Inflammatory macrophage treated with lipopolysaccharide for 4 hours (primary cell): ENCODE results near the gene RRP36.

Experiments
- DNase-seq: peaks from one replicate; pipeline ENCODE4 v3.0.0-alpha.2; 2020

The RRP36 gene

GRCh38 chr6:43009124-43009523, 12.3 kb upstream of the RRP36 start:
- DNase-seq = peak; percentile 36

GRCh38 chr6:43011207-43011606, 10.2 kb upstream of the RRP36 start:
- no peak for DNase-seq

DNA sequence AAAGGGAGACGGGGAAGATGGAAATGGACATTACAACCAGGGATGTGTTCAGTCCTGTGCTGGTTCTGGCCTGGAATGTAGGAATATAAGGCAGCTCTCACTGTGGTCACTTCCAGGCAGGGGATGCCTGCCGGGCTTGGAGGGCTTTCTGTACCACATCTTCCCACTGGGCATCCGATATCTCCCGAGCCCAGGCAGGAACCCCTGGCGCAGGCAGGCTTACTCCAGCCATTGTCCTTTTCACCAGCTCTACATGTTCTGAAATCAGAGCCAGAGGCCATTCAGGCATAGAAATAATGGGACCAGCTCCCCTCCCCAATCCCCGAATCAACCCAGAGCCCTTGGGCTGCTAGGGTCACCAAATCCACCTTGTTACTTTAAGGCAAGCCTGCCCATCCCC, 9.1 kb upstream of the RRP36 start:
- no peak for DNase-seq

- peak; percentile 11 for DNase-seq
Measured at GRCh38 chr6:43013097-43013842, 8.2 kb upstream of the RRP36 start.

DNA sequence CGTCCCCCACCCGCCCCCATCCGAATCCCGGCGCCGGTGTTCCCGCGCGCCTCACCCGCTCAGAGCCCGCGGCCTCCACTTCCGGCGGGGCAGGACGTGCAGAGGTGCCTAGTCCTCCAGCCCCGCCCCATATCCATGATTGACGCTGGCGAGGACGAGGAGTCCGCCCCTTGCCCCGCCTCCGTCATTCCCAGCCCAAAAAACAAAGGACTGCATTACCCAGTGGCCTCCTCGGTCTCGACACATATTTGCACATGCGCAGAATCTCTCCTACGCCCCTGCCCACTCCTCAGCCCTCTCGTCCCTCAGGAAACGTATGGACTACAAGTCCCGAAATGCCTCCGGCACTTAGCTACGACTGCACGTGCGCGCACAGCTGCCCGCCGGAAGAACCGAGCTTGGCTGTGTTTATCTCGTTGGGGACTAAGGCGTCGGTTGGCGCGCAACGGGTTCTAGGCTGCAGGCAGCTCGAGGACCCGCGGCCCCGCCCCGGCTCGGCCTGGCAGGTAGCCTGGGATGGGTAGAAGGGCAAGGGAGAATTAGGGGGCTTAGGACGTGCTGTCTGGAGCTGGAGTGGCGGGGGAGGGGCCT, 7.5 kb upstream of the RRP36 start, which contains the start of the genes KLHDC3 and MEA1:
TSS of gene KLHDC3 (plus strand) at position 407 of the 591 bp plus-strand sequence. CDS start 2,944 bp downstream, outside the sequence.
TSS of gene MEA1 (minus strand) at position 104 of the 591 bp plus-strand sequence. CDS start 133 bp downstream, outside the sequence.
- peak; percentile 100 for DNase-seq

DNA sequence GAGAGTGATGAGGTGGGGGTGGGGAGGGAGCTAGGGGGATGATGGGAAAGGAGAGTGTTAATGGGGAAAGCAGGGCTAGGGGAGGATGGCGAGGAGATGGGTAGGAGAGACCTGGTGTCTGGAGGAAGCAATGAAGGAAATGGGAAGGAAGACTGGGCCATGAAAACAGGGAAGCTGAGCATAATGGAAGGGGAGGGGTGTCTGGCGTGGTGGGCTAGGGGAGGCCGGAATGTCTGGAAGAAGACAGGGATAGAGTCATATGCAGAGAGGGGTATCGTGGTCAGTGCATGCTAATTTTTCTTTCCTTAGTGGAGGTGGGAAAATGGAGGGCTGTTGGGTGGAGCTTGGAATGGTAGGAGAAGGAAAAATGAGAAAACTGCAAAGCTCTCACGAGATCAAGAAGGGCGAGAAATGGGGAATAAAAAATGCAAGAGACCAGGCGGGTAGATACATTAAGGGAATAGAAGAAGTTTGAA, 7.0 kb upstream of the RRP36 start:
- DNase-seq = peak; percentile 2

DNA sequence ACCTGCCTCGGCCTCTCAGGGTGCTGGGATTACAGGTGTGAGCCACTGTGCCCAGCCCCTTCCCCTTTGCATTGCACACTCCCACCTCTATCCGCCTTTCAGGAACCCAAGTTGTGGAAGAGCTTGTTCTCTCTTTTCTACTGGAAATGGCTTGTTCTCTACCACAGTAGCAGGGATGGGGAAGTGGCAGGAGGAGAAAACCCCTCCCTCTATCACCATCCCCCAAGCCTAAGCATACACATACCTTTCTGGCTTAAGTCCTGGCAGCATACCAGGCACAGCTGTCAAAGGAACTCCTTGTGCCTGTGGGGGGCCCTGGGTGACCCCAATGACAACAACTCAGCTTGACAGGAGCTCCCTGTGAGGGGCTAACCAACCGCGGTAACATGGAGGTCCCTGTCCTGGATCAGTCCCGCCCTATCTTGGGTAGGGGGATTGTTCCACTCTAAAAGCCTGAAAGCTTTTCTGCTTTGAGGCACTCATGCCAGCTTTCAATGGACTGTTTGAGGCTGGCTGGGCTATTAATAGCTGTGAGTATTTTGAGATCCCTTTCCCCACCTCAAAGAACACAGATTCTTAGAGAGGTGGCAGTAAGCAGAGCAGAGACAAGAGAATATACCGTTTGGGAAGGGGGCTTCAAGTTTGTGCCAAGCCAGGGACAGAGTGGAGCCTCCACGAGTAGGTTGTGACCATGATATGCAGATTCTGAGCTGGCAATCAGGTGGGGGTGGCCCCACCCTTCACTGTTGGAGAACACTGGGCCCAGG, 5.1 kb upstream of the RRP36 start:
- DNase-seq = no peak

- DNase-seq = no peak
Measured at GRCh38 chr6:43016943-43017334, 4.5 kb upstream of the RRP36 start.

GRCh38 chr6:43019152-43019551, 2.3 kb upstream of the RRP36 start:
- DNase-seq = no peak

DNA sequence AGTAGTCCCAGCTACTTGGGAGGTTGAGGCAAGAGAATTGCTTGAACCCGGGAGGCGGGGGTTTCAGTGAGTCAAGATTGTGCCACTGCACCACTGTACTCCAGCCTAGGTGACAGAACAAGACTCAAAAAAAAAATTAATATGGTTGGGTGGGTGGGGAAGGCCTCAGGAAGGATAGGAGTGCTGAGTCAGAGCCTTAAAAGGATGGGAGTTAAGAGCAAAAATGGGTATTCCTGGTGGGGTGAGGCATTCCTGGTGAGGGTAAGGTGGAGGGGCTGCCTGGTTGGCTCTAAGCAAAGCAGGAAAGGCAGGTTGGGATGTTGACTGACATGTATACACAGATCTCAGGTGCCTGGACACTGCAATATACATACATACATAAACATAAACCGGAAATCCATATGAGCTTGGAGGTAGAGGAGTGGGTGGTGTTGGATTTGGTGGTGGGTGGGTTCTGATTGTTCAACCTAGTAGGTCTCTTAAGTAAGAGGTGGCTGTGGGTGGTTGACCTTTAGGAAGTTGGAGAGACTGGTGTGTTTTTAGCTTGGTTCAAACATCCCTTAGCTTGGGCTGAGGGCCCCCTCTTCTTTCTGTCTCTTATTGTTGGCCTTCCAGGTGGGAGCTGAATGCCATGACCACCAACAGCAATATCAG, 1.2 kb upstream of the RRP36 start:
- no peak for DNase-seq

GRCh38 chr6:43020847-43021246, 576 bp upstream of the RRP36 start:
- no peak for DNase-seq

DNA sequence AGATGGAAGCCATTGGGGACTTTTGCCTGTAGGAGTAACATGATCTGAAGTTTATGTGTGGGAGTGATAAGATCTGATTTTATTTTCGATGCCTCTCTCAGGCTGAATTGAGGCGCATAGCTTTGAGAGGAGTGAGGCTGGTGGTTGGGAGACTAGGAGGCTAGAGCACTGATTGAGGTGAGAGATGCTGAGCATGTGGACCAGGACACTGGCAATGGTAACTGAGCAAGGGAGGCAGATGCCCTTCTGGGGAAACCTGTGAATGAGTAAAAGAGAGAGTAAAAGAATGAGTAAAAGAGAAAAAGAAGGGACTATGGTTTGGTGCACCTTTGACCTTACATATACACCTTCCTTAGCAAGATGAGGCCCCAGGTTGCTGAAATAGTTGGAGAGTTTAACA, 3.0 kb downstream of the RRP36 start:
- no peak for DNase-seq

- no peak for DNase-seq
Measured at GRCh38 chr6:43026365-43026764, 4.9 kb downstream of the RRP36 start.

DNA sequence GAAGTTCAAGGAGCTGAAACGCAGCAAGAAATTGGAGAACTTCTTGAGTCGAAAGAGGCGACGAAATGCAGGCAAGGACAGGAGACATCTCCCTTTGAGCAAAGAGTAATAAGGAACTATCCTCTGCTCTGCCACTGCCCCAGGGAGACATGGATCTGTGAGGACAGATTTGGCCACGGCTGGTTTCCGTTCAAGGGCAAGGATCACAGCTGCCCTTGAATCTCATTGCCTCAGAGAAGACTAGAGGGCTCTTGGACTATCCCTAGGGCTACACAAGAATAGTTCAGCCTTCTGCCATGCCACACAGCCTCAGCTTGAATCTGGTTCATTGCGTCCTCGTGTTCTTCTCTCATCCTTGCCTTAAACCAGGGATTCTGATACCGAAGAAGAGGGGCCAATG, 7.7 kb downstream of the RRP36 start:
- DNase-seq = no peak

DNA sequence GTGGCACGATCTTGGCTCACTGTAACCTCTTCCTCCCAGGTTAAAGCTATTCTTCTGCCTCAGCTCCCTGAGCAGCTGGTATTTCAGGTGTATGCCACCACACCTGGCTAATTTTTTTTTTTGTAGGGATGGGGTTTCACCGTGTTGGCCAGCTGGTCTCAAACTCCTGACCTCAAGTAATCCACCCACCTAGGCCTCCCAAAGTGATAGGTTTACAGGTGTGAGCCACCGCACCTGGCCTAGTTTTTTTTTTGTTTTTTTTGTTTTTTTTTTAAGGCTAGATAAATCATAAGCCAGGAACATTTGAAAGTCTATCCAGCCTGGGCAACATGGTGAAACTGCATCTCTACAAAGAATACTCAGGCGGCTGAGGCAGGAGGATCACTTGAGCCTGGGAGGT, 10.9 kb downstream of the RRP36 start:
- DNase-seq = no peak

- DNase-seq = peak; percentile 32
Measured at GRCh38 chr6:43033496-43034189, 12.2 kb downstream of the RRP36 start.

- no peak for DNase-seq
Measured at GRCh38 chr6:43034190-43034525, 12.7 kb downstream of the RRP36 start.

- no peak for DNase-seq
Measured at GRCh38 chr6:43035495-43036194, 14.2 kb downstream of the RRP36 start.

DNA sequence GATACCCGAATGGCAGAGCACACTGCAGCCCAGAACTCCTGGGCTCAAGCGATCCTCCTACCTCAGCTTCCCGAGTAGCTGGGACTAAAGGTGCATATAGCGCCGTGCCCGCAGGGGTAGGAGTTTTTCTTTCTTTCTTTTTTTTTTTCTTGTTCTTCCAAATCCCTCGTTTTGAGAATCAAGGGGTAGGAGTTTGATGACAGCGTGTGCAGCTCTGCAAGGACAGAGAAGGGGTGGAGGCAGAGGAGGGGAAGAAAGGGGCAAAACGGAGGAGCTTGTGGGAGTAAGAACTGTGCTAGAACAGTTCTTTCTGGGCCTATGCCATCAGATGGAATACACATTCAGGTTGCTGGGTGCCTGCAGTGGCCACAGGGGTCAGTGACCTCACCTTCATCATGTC, 15.3 kb downstream of the RRP36 start:
- DNase-seq = no peak

DNA sequence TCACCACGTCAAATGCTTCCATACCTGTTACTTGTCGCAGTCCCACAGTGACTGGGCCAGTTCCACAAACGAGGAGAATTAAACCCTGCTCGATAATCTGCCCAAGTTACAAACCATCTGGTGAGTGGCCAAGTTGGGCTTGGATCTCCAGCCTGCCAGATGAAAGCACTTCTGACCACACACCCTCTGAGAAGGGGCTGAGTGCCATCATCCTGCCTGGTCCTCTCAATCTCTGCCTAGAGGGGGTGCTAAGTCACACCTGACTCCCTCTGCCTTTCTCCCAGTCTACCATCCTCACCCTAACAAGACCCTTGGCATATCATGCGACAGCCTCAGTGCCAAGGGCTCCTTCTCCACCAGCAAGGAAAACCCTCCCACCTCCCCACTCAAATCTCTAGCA, 15.8 kb downstream of the RRP36 start:
- no peak for DNase-seq

DNA sequence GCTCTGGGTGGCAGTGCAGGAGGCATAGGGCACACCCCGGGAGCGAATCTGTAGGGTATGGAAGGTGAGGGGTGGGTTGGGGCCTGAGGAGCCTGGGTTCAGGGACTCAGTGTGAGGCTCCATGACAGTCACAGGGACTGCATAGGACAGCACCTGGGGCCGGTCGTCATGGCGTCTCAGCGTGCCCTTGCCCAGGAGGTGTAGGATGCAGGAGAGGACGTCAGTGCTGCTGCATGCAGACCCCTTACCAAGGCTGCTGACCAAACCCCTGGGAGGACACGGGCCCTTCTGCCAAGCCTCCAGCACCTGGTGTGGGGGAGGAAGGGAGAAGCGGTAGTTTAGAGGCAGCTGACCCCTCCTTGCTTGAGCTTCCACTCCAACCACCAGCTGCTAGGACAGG, 16.3 kb downstream of the RRP36 start:
- no peak for DNase-seq

DNA sequence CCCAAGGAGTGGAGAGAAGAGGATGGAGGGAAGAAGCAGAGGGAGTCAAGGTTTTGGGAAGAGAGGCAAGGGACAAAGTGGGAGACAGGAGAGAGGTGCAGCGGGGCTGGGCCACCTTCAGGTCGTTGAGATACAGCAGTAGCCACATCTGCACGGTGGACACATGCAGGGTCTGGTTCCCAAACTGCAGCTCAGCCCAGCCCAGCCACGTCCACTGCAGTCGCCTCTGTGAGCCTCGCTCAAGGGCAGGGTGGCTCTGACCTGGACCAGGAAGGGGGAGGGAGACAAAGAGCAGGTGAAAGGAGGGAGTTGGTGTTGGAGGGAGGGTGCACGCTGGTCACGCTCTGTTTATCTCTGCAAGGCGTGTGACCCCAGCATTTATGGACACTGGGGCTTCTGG, 17.3 kb downstream of the RRP36 start:
- no peak for DNase-seq
